K562 (cell line): ENCODE data around the gene REXO2. TPM values are rescaled to one million over a fixed set of nuclear protein-coding genes. Genes with fewer than 3 reads are reported as not detected.

ENCODE experiments used
- ARHGAP35 ChIP-seq: fragments of 450-650 bp; IDR thresholded peaks from 2 replicates; pipeline ENCODE4 v1.6.1; 2018; ENCODE audit not compliant: partially characterized antibody
- ARID2 ChIP-seq: fragments of 450-650 bp; IDR thresholded peaks from 2 replicates; pipeline ENCODE4 v1.6.1; 2017; ENCODE audit warnings: antibody characterized with exemption, mild to moderate bottlenecking
- ARNT ChIP-seq, 2 experiments: fragments of 450-650 bp; IDR thresholded peaks; 2 replicates each; pipeline ENCODE4 v1.6.1; 2016; ENCODE audit warnings: mild to moderate bottlenecking in 1 of 2
- BCOR ChIP-seq: fragments of 450-650 bp; IDR thresholded peaks from 2 replicates; pipeline ENCODE4 v1.6.1; 2016
- GTF3C2 ChIP-seq: IDR thresholded peaks from 3 replicates; pipeline ENCODE4 v1.6.1; 2011; ENCODE audit warnings: borderline replicate concordance, mild to moderate bottlenecking, moderate library complexity; ENCODE audit not compliant: insufficient read length; ENCODE audit errors: extremely low read depth
- HMBOX1 ChIP-seq: sonication (generic); IDR thresholded peaks from 2 replicates; pipeline ENCODE4 v1.6.1; 2016
- MTA2 ChIP-seq: fragments of 450-650 bp; IDR thresholded peaks from 2 replicates; pipeline ENCODE4 v1.6.1; 2016; ENCODE audit warnings: low read depth
- NFRKB ChIP-seq: fragments of 450-650 bp; IDR thresholded peaks from 2 replicates; pipeline ENCODE4 v1.6.1; 2016; ENCODE audit warnings: low read depth
- RAD21 ChIP-seq, 2 experiments: fragments of 250-450 bp in 1 of 2; fragments of 450-650 bp in 1 of 2; sonication (Bioruptor Pico) in 1 of 2; formaldehyde crosslinking in 1 of 2; IDR thresholded peaks in 1 of 2; conservative IDR thresholded peaks in 1 of 2; 2 replicates each; pipeline versions ENCODE4 v1.4.0 to v1.8.0; 2020 to 2022; ENCODE audit warnings: mild to moderate bottlenecking in 2 of 2, moderate library complexity in 1 of 2
- ZNF12 ChIP-seq: sonication (generic); formaldehyde crosslinking; IDR thresholded peaks from 2 replicates; pipeline ENCODE4 v1.4.0; 2020; ENCODE audit warnings: mild to moderate bottlenecking, missing genetic modification reagents
- polyA plus RNA-seq, 8 experiments: library from polyadenylated mRNA; depleted of rRNA in 4 of 8; stranded (reverse) in 5 of 8; unstranded in 3 of 8; fragments of >200 nt; fragmentation: Nextera tagmentation in 2 of 8; fragmentation: Illumina TruSeq in 1 of 8; extraction: Ambion mirVana in 2 of 8; extraction: Trizol in 1 of 8; gene quantifications; 2 replicates each; pipeline versions ENCODE4 v1.2.1 to v1.2.3, GENCODE V29; 2011 to 2014; ENCODE audit warnings: inconsistent platforms in 1 of 8, missing spikeins in 1 of 8
- total RNA-seq, 7 experiments: library from RNA; depleted of rRNA in 6 of 7; stranded (reverse); fragments of >200 nt in 6 of 7; fragmentation: Illumina TruSeq in 2 of 7; extraction: Trizol in 2 of 7; gene quantifications; 2 replicates each; pipeline versions ENCODE4 v1.2.1 to v1.2.3, GENCODE V29; 2011 to 2021; ENCODE audit warnings: low replicate concordance in 1 of 7
- TF ChIP-seq, protein P1 (sequence below): IDR thresholded peaks from 2 replicates; pipeline ENCODE4 v1.6.1; 2016; ENCODE audit warnings: missing genetic modification characterization, missing compliant biosample characterization
- TF ChIP-seq, protein P2 (sequence below), 2 experiments: fragments of 450-650 bp; IDR thresholded peaks; 2 replicates each; pipeline ENCODE4 v1.6.1; 2018; ENCODE audit warnings: mild to moderate bottlenecking in 2 of 2, low read depth in 1 of 2; ENCODE audit not compliant: partially characterized antibody in 2 of 2
- TF ChIP-seq, protein P3 (sequence below): fragments of 450-650 bp; IDR thresholded peaks from 2 replicates; pipeline ENCODE4 v1.6.1; 2016; ENCODE audit warnings: borderline replicate concordance
- TF ChIP-seq, protein P4 (sequence below), 3 experiments: IDR thresholded peaks in 2 of 3; conservative IDR thresholded peaks in 1 of 3; 2 replicates each; pipeline ENCODE4 v1.5.1; 2011 to 2012; ENCODE audit warnings: low read length in 3 of 3, mild to moderate bottlenecking in 3 of 3, control low read depth in 2 of 3, improper control_type of control experiment in 1 of 3, inconsistent platforms in 1 of 3, low read depth in 1 of 3, mixed read lengths in 1 of 3, moderate library complexity in 1 of 3; ENCODE audit not compliant: insufficient read depth in 2 of 3

The REXO2 gene
- total and polyA plus RNA-seq, 9 of the 15 experiments (the other 6 are each of a cell fraction or from before 2014, with no cell fraction given): 143 to 370 (median 193) TPM

DNA sequence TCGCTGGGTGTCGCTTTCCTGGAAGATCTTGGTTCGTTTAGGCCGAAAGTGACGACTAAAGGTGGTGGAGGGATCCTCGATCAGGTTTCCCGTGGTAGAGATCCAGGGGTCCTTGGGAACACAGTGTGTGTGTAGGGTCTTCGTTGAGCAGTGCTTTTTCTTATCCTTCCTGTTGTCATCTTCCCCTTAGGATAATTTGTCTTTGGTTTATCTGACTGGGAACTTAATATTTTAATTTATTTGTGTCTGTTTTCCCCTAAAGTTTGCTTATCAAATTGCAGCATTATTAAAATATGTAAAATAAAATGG, 38.4 kb upstream of the REXO2 start (continued):
- TF ChIP-seq GTF3C2: no peak
- 0 out of 2 replicates have a peak, but pooled peaks have one; percentile 36 for TF ChIP-seq BCOR
- TF ChIP-seq, protein P1, sequence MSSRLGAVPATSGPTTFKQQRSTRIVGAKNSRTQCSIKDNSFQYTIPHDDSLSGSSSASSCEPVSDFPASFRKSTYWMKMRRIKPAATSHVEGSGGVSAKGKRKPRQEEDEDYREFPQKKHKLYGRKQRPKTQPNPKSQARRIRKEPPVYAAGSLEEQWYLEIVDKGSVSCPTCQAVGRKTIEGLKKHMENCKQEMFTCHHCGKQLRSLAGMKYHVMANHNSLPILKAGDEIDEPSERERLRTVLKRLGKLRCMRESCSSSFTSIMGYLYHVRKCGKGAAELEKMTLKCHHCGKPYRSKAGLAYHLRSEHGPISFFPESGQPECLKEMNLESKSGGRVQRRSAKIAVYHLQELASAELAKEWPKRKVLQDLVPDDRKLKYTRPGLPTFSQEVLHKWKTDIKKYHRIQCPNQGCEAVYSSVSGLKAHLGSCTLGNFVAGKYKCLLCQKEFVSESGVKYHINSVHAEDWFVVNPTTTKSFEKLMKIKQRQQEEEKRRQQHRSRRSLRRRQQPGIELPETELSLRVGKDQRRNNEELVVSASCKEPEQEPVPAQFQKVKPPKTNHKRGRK (tag): 0 out of 2 replicates have a peak, but pooled peaks have one; percentile 11
- TF ChIP-seq ARID2: peak; percentile 70; the same call in 1 of the 2 replicates
- TF ChIP-seq ZNF12 (CRISPR knock-in tag): no peak
- peak in 1 of 2 experiments; percentile 20; a peak in 2 of 4 replicates for TF ChIP-seq ARNT (IDR thresholded peaks at IDR 0.05)
- no peak for TF ChIP-seq MTA2
- TF ChIP-seq NFRKB: peak; percentile 2; the same call in 1 of the 2 replicates
- TF ChIP-seq, protein P2, sequence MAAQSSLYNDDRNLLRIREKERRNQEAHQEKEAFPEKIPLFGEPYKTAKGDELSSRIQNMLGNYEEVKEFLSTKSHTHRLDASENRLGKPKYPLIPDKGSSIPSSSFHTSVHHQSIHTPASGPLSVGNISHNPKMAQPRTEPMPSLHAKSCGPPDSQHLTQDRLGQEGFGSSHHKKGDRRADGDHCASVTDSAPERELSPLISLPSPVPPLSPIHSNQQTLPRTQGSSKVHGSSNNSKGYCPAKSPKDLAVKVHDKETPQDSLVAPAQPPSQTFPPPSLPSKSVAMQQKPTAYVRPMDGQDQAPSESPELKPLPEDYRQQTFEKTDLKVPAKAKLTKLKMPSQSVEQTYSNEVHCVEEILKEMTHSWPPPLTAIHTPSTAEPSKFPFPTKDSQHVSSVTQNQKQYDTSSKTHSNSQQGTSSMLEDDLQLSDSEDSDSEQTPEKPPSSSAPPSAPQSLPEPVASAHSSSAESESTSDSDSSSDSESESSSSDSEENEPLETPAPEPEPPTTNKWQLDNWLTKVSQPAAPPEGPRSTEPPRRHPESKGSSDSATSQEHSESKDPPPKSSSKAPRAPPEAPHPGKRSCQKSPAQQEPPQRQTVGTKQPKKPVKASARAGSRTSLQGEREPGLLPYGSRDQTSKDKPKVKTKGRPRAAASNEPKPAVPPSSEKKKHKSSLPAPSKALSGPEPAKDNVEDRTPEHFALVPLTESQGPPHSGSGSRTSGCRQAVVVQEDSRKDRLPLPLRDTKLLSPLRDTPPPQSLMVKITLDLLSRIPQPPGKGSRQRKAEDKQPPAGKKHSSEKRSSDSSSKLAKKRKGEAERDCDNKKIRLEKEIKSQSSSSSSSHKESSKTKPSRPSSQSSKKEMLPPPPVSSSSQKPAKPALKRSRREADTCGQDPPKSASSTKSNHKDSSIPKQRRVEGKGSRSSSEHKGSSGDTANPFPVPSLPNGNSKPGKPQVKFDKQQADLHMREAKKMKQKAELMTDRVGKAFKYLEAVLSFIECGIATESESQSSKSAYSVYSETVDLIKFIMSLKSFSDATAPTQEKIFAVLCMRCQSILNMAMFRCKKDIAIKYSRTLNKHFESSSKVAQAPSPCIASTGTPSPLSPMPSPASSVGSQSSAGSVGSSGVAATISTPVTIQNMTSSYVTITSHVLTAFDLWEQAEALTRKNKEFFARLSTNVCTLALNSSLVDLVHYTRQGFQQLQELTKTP (IDR thresholded peaks at IDR 0.05; ENCODE audit: low read depth in 1 of 2, partially characterized antibody in 2 of 2): no peak
- 0 out of 4 replicates have a peak, but pooled peaks of 1 of the 2 experiments have one; percentile 16 for TF ChIP-seq RAD21 (CRISPR knock-in tag; conservative IDR thresholded peaks at IDR 0.05 in 1 of 2, IDR thresholded peaks at IDR 0.05 in 1 of 2)
- TF ChIP-seq, protein P3, sequence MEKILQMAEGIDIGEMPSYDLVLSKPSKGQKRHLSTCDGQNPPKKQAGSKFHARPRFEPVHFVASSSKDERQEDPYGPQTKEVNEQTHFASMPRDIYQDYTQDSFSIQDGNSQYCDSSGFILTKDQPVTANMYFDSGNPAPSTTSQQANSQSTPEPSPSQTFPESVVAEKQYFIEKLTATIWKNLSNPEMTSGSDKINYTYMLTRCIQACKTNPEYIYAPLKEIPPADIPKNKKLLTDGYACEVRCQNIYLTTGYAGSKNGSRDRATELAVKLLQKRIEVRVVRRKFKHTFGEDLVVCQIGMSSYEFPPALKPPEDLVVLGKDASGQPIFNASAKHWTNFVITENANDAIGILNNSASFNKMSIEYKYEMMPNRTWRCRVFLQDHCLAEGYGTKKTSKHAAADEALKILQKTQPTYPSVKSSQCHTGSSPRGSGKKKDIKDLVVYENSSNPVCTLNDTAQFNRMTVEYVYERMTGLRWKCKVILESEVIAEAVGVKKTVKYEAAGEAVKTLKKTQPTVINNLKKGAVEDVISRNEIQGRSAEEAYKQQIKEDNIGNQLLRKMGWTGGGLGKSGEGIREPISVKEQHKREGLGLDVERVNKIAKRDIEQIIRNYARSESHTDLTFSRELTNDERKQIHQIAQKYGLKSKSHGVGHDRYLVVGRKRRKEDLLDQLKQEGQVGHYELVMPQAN: no peak
- TF ChIP-seq, protein P4, sequence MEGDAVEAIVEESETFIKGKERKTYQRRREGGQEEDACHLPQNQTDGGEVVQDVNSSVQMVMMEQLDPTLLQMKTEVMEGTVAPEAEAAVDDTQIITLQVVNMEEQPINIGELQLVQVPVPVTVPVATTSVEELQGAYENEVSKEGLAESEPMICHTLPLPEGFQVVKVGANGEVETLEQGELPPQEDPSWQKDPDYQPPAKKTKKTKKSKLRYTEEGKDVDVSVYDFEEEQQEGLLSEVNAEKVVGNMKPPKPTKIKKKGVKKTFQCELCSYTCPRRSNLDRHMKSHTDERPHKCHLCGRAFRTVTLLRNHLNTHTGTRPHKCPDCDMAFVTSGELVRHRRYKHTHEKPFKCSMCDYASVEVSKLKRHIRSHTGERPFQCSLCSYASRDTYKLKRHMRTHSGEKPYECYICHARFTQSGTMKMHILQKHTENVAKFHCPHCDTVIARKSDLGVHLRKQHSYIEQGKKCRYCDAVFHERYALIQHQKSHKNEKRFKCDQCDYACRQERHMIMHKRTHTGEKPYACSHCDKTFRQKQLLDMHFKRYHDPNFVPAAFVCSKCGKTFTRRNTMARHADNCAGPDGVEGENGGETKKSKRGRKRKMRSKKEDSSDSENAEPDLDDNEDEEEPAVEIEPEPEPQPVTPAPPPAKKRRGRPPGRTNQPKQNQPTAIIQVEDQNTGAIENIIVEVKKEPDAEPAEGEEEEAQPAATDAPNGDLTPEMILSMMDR (IDR thresholded peaks at IDR 0.05 in 2 of 3, conservative IDR thresholded peaks at IDR 0.05 in 1 of 3; ENCODE audit: insufficient read depth in 2 of 3, low read depth in 1 of 3, low read length in 3 of 3): peak in 2 of 3 experiments; percentile 35 to 37; a peak in 2 of 6 replicates
- no peak for TF ChIP-seq HMBOX1
- peak; percentile 28 for TF ChIP-seq ARHGAP35
